ENCODE results near the gene HDAC4. TPM values are rescaled to one million over a fixed set of nuclear protein-coding genes. Genes with fewer than 3 reads are reported as not detected.

Gene HDAC4
- total RNA-seq, 1 experiment from 2014 or later: 47.6 TPM

DNA sequence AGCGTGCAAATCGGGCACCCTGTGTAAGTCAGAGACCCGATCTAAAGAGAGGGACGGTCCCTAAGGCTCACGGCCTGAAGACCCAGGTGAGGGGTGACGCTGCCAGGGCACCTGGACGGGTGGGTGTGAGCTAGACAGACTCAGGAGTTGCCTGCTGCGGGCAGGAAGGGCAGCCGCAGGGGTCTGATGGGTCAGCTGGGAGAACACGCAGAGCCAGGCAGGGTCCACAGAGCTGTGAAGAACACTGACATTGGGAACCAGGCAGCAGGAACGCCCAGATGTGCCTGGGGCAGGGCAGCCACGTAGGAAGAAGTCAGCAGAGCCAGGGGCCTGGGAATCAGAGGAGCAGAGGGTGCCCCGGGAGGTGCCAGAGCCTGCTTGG is 25.9 kb downstream of the HDAC4 start:
- no peaks in the 10 kb centered on the region; the same call in none of the 2 replicates for H3K79me2 ChIP-seq (ENCODE audit: insufficient read depth, low read length)
- no peaks in the 10 kb centered on the region for H3K27me3 ChIP-seq (ENCODE audit: insufficient read depth, low read length)
- RAD21 ChIA-PET (ENCODE audit: low non-redundant PET in 1 of 2, low total read pairs in 2 of 2, uncharacterized antibody in 2 of 2, unreplicated experiment in 2 of 2): no interaction called here
- H3K9me2 ChIP-seq (ENCODE audit: insufficient read depth): no peaks in the 10 kb centered on the region
- POLR2A ChIA-PET: no interaction called here
- ATAC-seq (no peak), DNase-seq (ENCODE audit: low read depth, low spot score) (no peak)
- no peak overlapping the region for H3K9ac ChIP-seq (ENCODE audit: low read length)
- H3K36me3 ChIP-seq (ENCODE audit: control insufficient read depth in 1 of 2, insufficient read depth in 2 of 2, low read length in 2 of 2): no peaks in the 10 kb centered on the region
- BruUV-seq (replicated peaks): no TSS peak
- TF ChIP-seq EZH2 (IDR thresholded peaks at IDR 0.05): no peak
- no peak for TF ChIP-seq ZNF274 (IDR thresholded peaks at IDR 0.05; ENCODE audit: low read depth, low read length)
- TF ChIP-seq POLR2A (IDR thresholded peaks at IDR 0.05; ENCODE audit: borderline replicate concordance, extremely low read depth, insufficient read depth, insufficient read length): no peak
- TF ChIP-seq, protein P1, sequence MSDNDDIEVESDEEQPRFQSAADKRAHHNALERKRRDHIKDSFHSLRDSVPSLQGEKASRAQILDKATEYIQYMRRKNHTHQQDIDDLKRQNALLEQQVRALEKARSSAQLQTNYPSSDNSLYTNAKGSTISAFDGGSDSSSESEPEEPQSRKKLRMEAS (IDR thresholded peaks at IDR 0.05): no peak
- no peak for TF ChIP-seq JUND (IDR thresholded peaks at IDR 0.05)
- no peak for TF ChIP-seq EGR1 (IDR thresholded peaks at IDR 0.05; ENCODE audit: low read depth)
- no peak for TF ChIP-seq ATF3 (IDR thresholded peaks at IDR 0.05)
- no peak overlapping the region for H3K27ac ChIP-seq (ENCODE audit: low read depth, low read length)
- CTCF ChIA-PET: no interaction called here
- H2AFZ ChIP-seq (ENCODE audit: low read depth, low read length, poor library complexity, severe bottlenecking): no peak overlapping the region
- intact Hi-C loops (cut with micrococcal nuclease): loop anchor here (5.0 kb wide), 1 partner anchor 507 kb away; no protein-coding TSS in a partner anchor
- no peak overlapping the region for H3K4me2 ChIP-seq (ENCODE audit: low read length)
- H3K9me3 ChIP-seq (ENCODE audit: control insufficient read depth in 1 of 2, insufficient read depth in 1 of 2, low read depth in 1 of 2, low read length in 2 of 2): no peaks in the 10 kb centered on the region
- no peaks in the 10 kb centered on the region for H4K20me1 ChIP-seq (ENCODE audit: insufficient read depth)
- no peak overlapping the region for H3K4me3 ChIP-seq (replicated peaks in 1 of 2; ENCODE audit: low read depth in 1 of 2, low read length in 2 of 2)
- no peaks in the 10 kb centered on the region for H3K4me1 ChIP-seq (ENCODE audit: control insufficient read depth in 1 of 2, insufficient read depth in 2 of 2, low read length in 2 of 2)

DNA sequence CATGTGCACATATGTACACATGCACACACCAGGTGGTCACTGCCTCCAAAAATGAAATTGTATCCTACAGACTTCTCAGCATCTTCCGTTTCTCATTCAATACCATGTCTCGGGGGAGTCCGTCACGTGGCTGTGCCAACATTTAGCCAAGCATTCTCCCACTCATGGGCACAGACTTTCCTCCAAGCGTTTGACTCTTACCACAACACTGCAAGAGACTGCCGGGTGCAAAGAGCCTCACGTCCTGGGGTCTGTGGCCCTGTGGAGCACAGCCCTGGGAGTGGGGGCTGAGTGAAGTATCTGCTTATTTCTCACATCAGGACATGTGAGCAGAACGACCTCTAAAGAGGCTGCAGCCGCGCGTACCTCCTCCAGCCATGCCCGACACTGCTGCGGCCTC is 28.0 kb downstream of the HDAC4 start:
- H3K4me1 ChIP-seq (ENCODE audit: control insufficient read depth in 1 of 2, insufficient read depth in 2 of 2, low read length in 2 of 2): no peaks in the 10 kb centered on the region
- H3K36me3 ChIP-seq (ENCODE audit: control insufficient read depth in 1 of 2, insufficient read depth in 2 of 2, low read length in 2 of 2): no peaks in the 10 kb centered on the region
- no peaks in the 10 kb centered on the region for H4K20me1 ChIP-seq (ENCODE audit: insufficient read depth)
- H3K27me3 ChIP-seq (ENCODE audit: insufficient read depth, low read length): no peaks in the 10 kb centered on the region
- H3K79me2 ChIP-seq (ENCODE audit: insufficient read depth, low read length): no peaks in the 10 kb centered on the region; the same call in 1 of the 2 replicates
- H3K4me3 ChIP-seq (replicated peaks in 1 of 2; ENCODE audit: low read depth in 1 of 2, low read length in 2 of 2): no peak overlapping the region
- H3K9me2 ChIP-seq (ENCODE audit: insufficient read depth): no peaks in the 10 kb centered on the region
- no peak for DNase-seq (ENCODE audit: low read depth, low spot score)
- H3K9ac ChIP-seq (ENCODE audit: low read length): no peak overlapping the region
- no peaks in the 10 kb centered on the region for H3K9me3 ChIP-seq (ENCODE audit: control insufficient read depth in 1 of 2, insufficient read depth in 1 of 2, low read depth in 1 of 2, low read length in 2 of 2)
- no peak overlapping the region for H2AFZ ChIP-seq (ENCODE audit: low read depth, low read length, poor library complexity, severe bottlenecking)
- CTCF ChIA-PET: no interaction called here
- H3K4me2 ChIP-seq (ENCODE audit: low read length): no peak overlapping the region
- POLR2A ChIA-PET: no interaction called here
- no peak for ATAC-seq
- no peak overlapping the region for H3K27ac ChIP-seq (ENCODE audit: low read depth, low read length)
- TF ChIP-seq ZFX (IDR thresholded peaks at IDR 0.05) (no peak), JUND (IDR thresholded peaks at IDR 0.05) (no peak), RAD21 (IDR thresholded peaks at IDR 0.05; ENCODE audit: low read depth) (no peak), YY1 (IDR thresholded peaks at IDR 0.05; ENCODE audit: extremely low read depth, insufficient replicate concordance, low read depth, low read length) (no peak), TCF7L2 (IDR thresholded peaks at IDR 0.05; ENCODE audit: borderline replicate concordance, extremely low read depth, insufficient read depth, insufficient read length) (no peak), SP1 (IDR thresholded peaks at IDR 0.05; ENCODE audit: low read depth) (no peak), SRF (IDR thresholded peaks at IDR 0.05; ENCODE audit: low read depth) (no peak), POLR2A (IDR thresholded peaks at IDR 0.05; ENCODE audit: borderline replicate concordance, extremely low read depth, insufficient read depth, insufficient read length) (no peak)
- TF ChIP-seq, protein P1 (IDR thresholded peaks at IDR 0.05): no peak
- TF ChIP-seq, protein P2, sequence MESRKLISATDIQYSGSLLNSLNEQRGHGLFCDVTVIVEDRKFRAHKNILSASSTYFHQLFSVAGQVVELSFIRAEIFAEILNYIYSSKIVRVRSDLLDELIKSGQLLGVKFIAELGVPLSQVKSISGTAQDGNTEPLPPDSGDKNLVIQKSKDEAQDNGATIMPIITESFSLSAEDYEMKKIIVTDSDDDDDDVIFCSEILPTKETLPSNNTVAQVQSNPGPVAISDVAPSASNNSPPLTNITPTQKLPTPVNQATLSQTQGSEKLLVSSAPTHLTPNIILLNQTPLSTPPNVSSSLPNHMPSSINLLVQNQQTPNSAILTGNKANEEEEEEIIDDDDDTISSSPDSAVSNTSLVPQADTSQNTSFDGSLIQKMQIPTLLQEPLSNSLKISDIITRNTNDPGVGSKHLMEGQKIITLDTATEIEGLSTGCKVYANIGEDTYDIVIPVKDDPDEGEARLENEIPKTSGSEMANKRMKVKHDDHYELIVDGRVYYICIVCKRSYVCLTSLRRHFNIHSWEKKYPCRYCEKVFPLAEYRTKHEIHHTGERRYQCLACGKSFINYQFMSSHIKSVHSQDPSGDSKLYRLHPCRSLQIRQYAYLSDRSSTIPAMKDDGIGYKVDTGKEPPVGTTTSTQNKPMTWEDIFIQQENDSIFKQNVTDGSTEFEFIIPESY (IDR thresholded peaks at IDR 0.05; ENCODE audit: extremely low read depth, insufficient replicate concordance, low read length): no peak
- BruUV-seq (replicated peaks): no TSS peak
- intact Hi-C loops (cut with micrococcal nuclease): no loop called here
- RAD21 ChIA-PET (ENCODE audit: low non-redundant PET in 1 of 2, low total read pairs in 2 of 2, uncharacterized antibody in 2 of 2, unreplicated experiment in 2 of 2): no interaction called here
